Cardiac muscle cell (in vitro differentiated cells and primary cell): ENCODE results near the gene LRRC8E. TPM values are rescaled to one million over a fixed set of nuclear protein-coding genes. Genes with fewer than 3 reads are reported as not detected.
A peak's percentile ranks its signal among the peaks of the same experiment; 100 is the strongest.

Source experiments
- DNase-seq, 2 donors: peaks; one replicate each; pipeline versions ENCODE4 v3.0.0 to v3.0.0-alpha.2; 2010 to 2017; ENCODE audit warnings: low read depth in 1 of 2, low spot score in 1 of 2
- H3K27ac ChIP-seq: fragments of 200-600 bp; sonication (generic); 2 replicates; pipeline ENCODE4 v1.5.1; 2016
- H3K27me3 ChIP-seq: fragments of 200-600 bp; sonication (generic); 2 replicates; pipeline ENCODE4 v1.6.0; 2016; ENCODE audit warnings: control low read depth
- H3K36me3 ChIP-seq: fragments of 200-600 bp; sonication (generic); 2 replicates; pipeline ENCODE4 v1.5.1; 2016; ENCODE audit warnings: control low read depth
- H3K4me1 ChIP-seq: fragments of 200-600 bp; sonication (generic); 2 replicates; pipeline ENCODE4 v1.8.1; 2017; ENCODE audit warnings: low read depth, mild to moderate bottlenecking, mixed run types
- H3K4me3 ChIP-seq: fragments of 200-600 bp; sonication (generic); 2 replicates; pipeline ENCODE4 v1.5.1; 2016; ENCODE audit warnings: mild to moderate bottlenecking
- H3K9me3 ChIP-seq: fragments of 200-600 bp; sonication (generic); 2 replicates; pipeline ENCODE4 v1.5.1; 2017; ENCODE audit warnings: low read depth, mild to moderate bottlenecking, control low read depth
- CTCF ChIP-seq: IDR thresholded peaks from 2 replicates; pipeline ENCODE4 v1.5.1; 2012; ENCODE audit warnings: low read depth, mild to moderate bottlenecking, low read length
- polyA plus RNA-seq: library from polyadenylated mRNA; unstranded; fragments of >200 nt; fragmentation: Nextera tagmentation; extraction: Ambion mirVana; gene quantifications from 2 replicates; pipeline ENCODE4 v1.2.1, GENCODE V29; 2016
- total RNA-seq: library from RNA; depleted of rRNA; stranded (reverse); fragments of >200 nt; gene quantifications from 2 replicates; pipeline ENCODE4 v1.2.3, GENCODE V29; 2016

LRRC8E gene
- total and polyA plus RNA-seq, 2 experiments from 2014 or later, result 2.4 TPM; not detected in 1

- Histone ChIP-seq H3K4me1 (peaks cover 3% of the 10 kb centered on the region), H3K27me3 (peaks cover 17% of the 10 kb centered on the region), H3K9me3 (no peaks in the 10 kb centered on the region), H3K4me3 (peak within 1 kb of the TSS; percentile 49), H3K36me3 (no peaks in the 10 kb centered on the region), H3K27ac (no peak within 1 kb of the TSS)
- peak in 1 of 2 donors; percentile 90 for DNase-seq
- no peak for TF ChIP-seq CTCF
Observed at GRCh38 chr19:7874076-7874896, 14.0 kb upstream of the LRRC8E start, which contains the start of gene PRR36. Gene PRR36 (minus strand): TSS chr19:7874390. CDS start chr19:7873689, 701 bp downstream.

GRCh38 chr19:7874897-7875273 is 13.4 kb upstream of the LRRC8E start:
- H3K36me3 ChIP-seq, result no peaks in the 10 kb centered on the region
- peaks cover 17% of the 10 kb centered on the region for H3K27me3 ChIP-seq
- no peaks in the 10 kb centered on the region for H3K9me3 ChIP-seq
- no peak for TF ChIP-seq CTCF
- H3K27ac ChIP-seq, result no peak overlapping the region
- H3K4me3 ChIP-seq, result peak overlapping the region; percentile 49
- H3K4me1 ChIP-seq, result peaks cover 3% of the 10 kb centered on the region
- no peak for DNase-seq

GRCh38 chr19:7877249-7877836 is 11.0 kb upstream of the LRRC8E start:
- no peak overlapping the region for H3K27ac ChIP-seq
- H3K27me3 ChIP-seq, result peaks cover 17% of the 10 kb centered on the region
- no peak overlapping the region for H3K4me3 ChIP-seq
- no peak for TF ChIP-seq CTCF
- no peaks in the 10 kb centered on the region for H3K9me3 ChIP-seq
- no peaks in the 10 kb centered on the region for H3K36me3 ChIP-seq
- no peak for DNase-seq
- H3K4me1 ChIP-seq, result no peaks in the 10 kb centered on the region

GRCh38 chr19:7879111-7879807 is 9.1 kb upstream of the LRRC8E start:
- Histone ChIP-seq H3K4me3 (no peak overlapping the region), H3K27ac (no peak overlapping the region), H3K9me3 (no peaks in the 10 kb centered on the region), H3K4me1 (no peaks in the 10 kb centered on the region), H3K27me3 (peaks cover 7% of the 10 kb centered on the region), H3K36me3 (no peaks in the 10 kb centered on the region)
- DNase-seq, result no peak
- no peak for TF ChIP-seq CTCF

- no peak for TF ChIP-seq CTCF
- Histone ChIP-seq H3K36me3 (no peaks in the 10 kb centered on the region), H3K27me3 (peaks cover 7% of the 10 kb centered on the region), H3K27ac (no peak overlapping the region), H3K9me3 (no peaks in the 10 kb centered on the region), H3K4me1 (no peaks in the 10 kb centered on the region), H3K4me3 (no peak overlapping the region)
- DNase-seq, result no peak
Observed at GRCh38 chr19:7879836-7880235, 8.5 kb upstream of the LRRC8E start.
